GM19043 (cell line): ENCODE measurements around the gene DCUN1D3.

ENCODE experiments used
- ATAC-seq: cut with Tn5 transposase; IDR thresholded peaks from one replicate; pipeline ENCODE4 v1.9.1; 2021; ENCODE audit warnings: low read depth; ENCODE audit not compliant: unreplicated experiment

Gene DCUN1D3

GRCh38 chr16:20894388-20894787 is 5.8 kb downstream of the DCUN1D3 start:
- no peak for ATAC-seq

- ATAC-seq, result no peak
These were observed 10.4 kb downstream of the DCUN1D3 start for GRCh38 chr16:20889625-20890275.

GRCh38 chr16:20887207-20887606 is 13.0 kb downstream of the DCUN1D3 start:
- no peak for ATAC-seq

- no peak for ATAC-seq
These were observed 13.8 kb downstream of the DCUN1D3 start for GRCh38 chr16:20886320-20886719.

GRCh38 chr16:20884240-20884556 is 16.0 kb downstream of the DCUN1D3 start:
- no peak for ATAC-seq

- no peak for ATAC-seq
These were observed 16.5 kb downstream of the DCUN1D3 start for GRCh38 chr16:20883554-20884239.

GRCh38 chr16:20881503-20881878 is 18.7 kb downstream of the DCUN1D3 start:
- no peak for ATAC-seq

- no peak for ATAC-seq
These were observed 19.2 kb downstream of the DCUN1D3 start for GRCh38 chr16:20880867-20881502.

GRCh38 chr16:20879175-20880040 is 20.8 kb downstream of the DCUN1D3 start:
- ATAC-seq, result no peak

GRCh38 chr16:20878682-20879147 is 21.4 kb downstream of the DCUN1D3 start:
- no peak for ATAC-seq

- no peak for ATAC-seq
These were observed 24.9 kb downstream of the DCUN1D3 start for GRCh38 chr16:20875355-20875650.

GRCh38 chr16:20874088-20874581 is 26.0 kb downstream of the DCUN1D3 start:
- no peak for ATAC-seq

- no peak for ATAC-seq
These were observed 26.8 kb downstream of the DCUN1D3 start for GRCh38 chr16:20873331-20873730.

- ATAC-seq, result no peak
These were observed 28.0 kb downstream of the DCUN1D3 start for GRCh38 chr16:20871941-20872815.

GRCh38 chr16:20871258-20871657 is 28.9 kb downstream of the DCUN1D3 start:
- ATAC-seq, result no peak

- no peak for ATAC-seq
These were observed 29.9 kb downstream of the DCUN1D3 start for GRCh38 chr16:20870122-20870820.

- no peak for ATAC-seq
These were observed 31.3 kb downstream of the DCUN1D3 start for GRCh38 chr16:20868890-20869289.

- ATAC-seq, result no peak
These were observed 32.6 kb downstream of the DCUN1D3 start for GRCh38 chr16:20867585-20867984.

GRCh38 chr16:20866801-20867200 is 33.4 kb downstream of the DCUN1D3 start:
- ATAC-seq, result no peak
